K562 (cell line): ENCODE data around the gene STOM. TPM values are rescaled to one million over a fixed set of nuclear protein-coding genes. Genes with fewer than 3 reads are reported as not detected.

Experiments
- BCOR ChIP-seq: fragments of 450-650 bp; IDR thresholded peaks from 2 replicates; pipeline ENCODE4 v1.6.1; 2016
- C11orf30 ChIP-seq: fragments of 450-650 bp; IDR thresholded peaks from 2 replicates; pipeline ENCODE4 v1.6.1; 2016; ENCODE audit warnings: low read depth, mild to moderate bottlenecking
- CEBPB ChIP-seq: fragments of 450-650 bp; IDR thresholded peaks from 2 replicates; pipeline ENCODE4 v1.6.1; 2016; ENCODE audit warnings: missing genetic modification characterization, missing compliant biosample characterization
- CREBBP ChIP-seq: IDR thresholded peaks from one replicate; pipeline ENCODE4 v1.6.1; 2012; ENCODE audit warnings: low read depth, mild to moderate bottlenecking, control low read depth, inconsistent platforms, low read length
- DMBX1 ChIP-seq: fragments of 250-450 bp; sonication (Bioruptor Pico); IDR thresholded peaks from 2 replicates; pipeline ENCODE4 v1.8.0; 2022; ENCODE audit warnings: inconsistent platforms, mild to moderate bottlenecking, moderate library complexity, borderline replicate concordance
- ELF1 ChIP-seq: fragments of 200-800 bp; sonication (Bioruptor generic); IDR thresholded peaks from 2 replicates; pipeline ENCODE4 v1.6.1; 2016; ENCODE audit warnings: missing genetic modification characterization, missing compliant biosample characterization
- ETS1 ChIP-seq: conservative IDR thresholded peaks from 2 replicates; pipeline ENCODE4 v1.6.1; 2011; ENCODE audit warnings: low read depth, mild to moderate bottlenecking, low read length; ENCODE audit not compliant: control insufficient read depth
- JUNB ChIP-seq: fragments of 450-650 bp; formaldehyde crosslinking; conservative IDR thresholded peaks from 2 replicates; pipeline ENCODE4 v1.4.0; 2020; ENCODE audit warnings: mild to moderate bottlenecking
- KDM4B ChIP-seq, 2 experiments: fragments of 450-650 bp in 1 of 2; sonication (generic) in 1 of 2; IDR thresholded peaks; 2 replicates each; pipeline ENCODE4 v1.6.1; 2016 to 2017; ENCODE audit warnings: borderline replicate concordance in 2 of 2, antibody characterized with exemption in 1 of 2, low read depth in 1 of 2, mild to moderate bottlenecking in 1 of 2
- NFE2 ChIP-seq: IDR thresholded peaks from 2 replicates; pipeline ENCODE4 v1.6.1; 2014; ENCODE audit warnings: antibody characterized with exemption, low read depth
- PKNOX1 ChIP-seq: fragments of 450-650 bp; IDR thresholded peaks from 2 replicates; pipeline ENCODE4 v1.6.1; 2016
- PURB ChIP-seq: sonication (generic); formaldehyde crosslinking; IDR thresholded peaks from 2 replicates; pipeline ENCODE4 v1.9.0; 2021; ENCODE audit warnings: low read depth, mild to moderate bottlenecking, missing genetic modification reagents
- PYGO2 ChIP-seq: fragments of 450-650 bp; IDR thresholded peaks from 2 replicates; pipeline ENCODE4 v1.6.1; 2016; ENCODE audit warnings: mild to moderate bottlenecking, missing genetic modification characterization, moderate library complexity, missing compliant biosample characterization
- RNF2 ChIP-seq: sonication (generic); IDR thresholded peaks from 2 replicates; pipeline ENCODE4 v1.6.1; 2016
- RNF219 ChIP-seq: fragments of 250-450 bp; sonication (Bioruptor Pico); IDR thresholded peaks from 2 replicates; pipeline ENCODE4 v1.5.0; 2022; ENCODE audit warnings: mild to moderate bottlenecking
- SETDB1 ChIP-seq: IDR thresholded peaks from one replicate; pipeline ENCODE4 v1.6.1; 2012; ENCODE audit warnings: low read length, control low read depth, inconsistent platforms
- SMAD4 ChIP-seq: fragments of 250-450 bp; sonication (Bioruptor Pico); conservative IDR thresholded peaks from 2 replicates; pipeline ENCODE4 v1.8.0; 2021; ENCODE audit warnings: inconsistent platforms, mild to moderate bottlenecking, moderate library complexity
- ZNF184 ChIP-seq: sonication (generic); formaldehyde crosslinking; IDR thresholded peaks from 2 replicates; pipeline ENCODE4 v1.5.0; 2020; ENCODE audit warnings: missing genetic modification reagents
- ZNF212 ChIP-seq: fragments of 450-650 bp; formaldehyde crosslinking; IDR thresholded peaks from 2 replicates; pipeline ENCODE4 v1.4.0; 2020; ENCODE audit warnings: mild to moderate bottlenecking
- ZNF431 ChIP-seq: sonication (generic); formaldehyde crosslinking; IDR thresholded peaks from 2 replicates; pipeline ENCODE4 v1.8.0; 2022; ENCODE audit warnings: mild to moderate bottlenecking, missing genetic modification reagents
- ZNF592 ChIP-seq: fragments of 450-650 bp; IDR thresholded peaks from 2 replicates; pipeline ENCODE4 v1.6.1; 2017; ENCODE audit warnings: antibody characterized with exemption, mild to moderate bottlenecking
- ZNF785 ChIP-seq: fragments of 250-450 bp; sonication (Bioruptor Pico); IDR thresholded peaks from 2 replicates; pipeline ENCODE4 v1.4.0; 2020; ENCODE audit warnings: mild to moderate bottlenecking
- polyA plus RNA-seq, 8 experiments: library from polyadenylated mRNA; depleted of rRNA in 4 of 8; stranded (reverse) in 5 of 8; unstranded in 3 of 8; fragments of >200 nt; fragmentation: Nextera tagmentation in 2 of 8; fragmentation: Illumina TruSeq in 1 of 8; extraction: Ambion mirVana in 2 of 8; extraction: Trizol in 1 of 8; gene quantifications; 2 replicates each; pipeline versions ENCODE4 v1.2.1 to v1.2.3, GENCODE V29; 2011 to 2014; ENCODE audit warnings: inconsistent platforms in 1 of 8, missing spikeins in 1 of 8
- total RNA-seq, 7 experiments: library from RNA; depleted of rRNA in 6 of 7; stranded (reverse); fragments of >200 nt in 6 of 7; fragmentation: Illumina TruSeq in 2 of 7; extraction: Trizol in 2 of 7; gene quantifications; 2 replicates each; pipeline versions ENCODE4 v1.2.1 to v1.2.3, GENCODE V29; 2011 to 2021; ENCODE audit warnings: low replicate concordance in 1 of 7

The STOM gene
- total and polyA plus RNA-seq, 9 of the 15 experiments (the other 6 are each of a cell fraction or from before 2014, with no cell fraction given), result 23.2 to 140 (median 43.9) TPM

GRCh38 chr9:121388140-121388905 is 18.3 kb upstream of the STOM start (continued):
- TF ChIP-seq RNF219 (no peak), C11orf30 (no peak), SMAD4 (peak; percentile 43; the same call in 1 of the 2 replicates), ZNF212 (no peak), CREBBP (no peak), PKNOX1 (no peak), KDM4B (IDR thresholded peaks at IDR 0.05; ENCODE audit: borderline replicate concordance in 2 of 2, low read depth in 1 of 2) (no peak), RNF2 (no peak), ETS1 (no peak), PURB (CRISPR knock-in tag) (no peak), ELF1 (no peak), JUNB (CRISPR knock-in tag) (no peak), DMBX1 (peak; percentile 87), ZNF592 (peak; percentile 88), NFE2 (no peak), ZNF785 (no peak), CEBPB (tag) (no peak), BCOR (no peak), ZNF184 (no peak), SETDB1 (no peak), ZNF431 (CRISPR knock-in tag) (no peak), PYGO2 (tag) (no peak)
